Neural progenitor cell (in vitro differentiated cells): ENCODE results near the gene PLXNA4.

ENCODE experiments used
- CTCF ChIP-seq: fragments of 200-600 bp; sonication (generic); IDR thresholded peaks from 2 replicates; pipeline ENCODE4 v1.5.1; 2017; ENCODE audit warnings: antibody characterized with exemption, mild to moderate bottlenecking
- EZH2 ChIP-seq: fragments of 200-600 bp; sonication (generic); IDR thresholded peaks from 2 replicates; pipeline ENCODE4 v1.6.1; 2017; ENCODE audit warnings: antibody characterized with exemption, mild to moderate bottlenecking, moderate library complexity

GRCh38 chr7:132596588-132596987 lies 20.3 kb upstream of the PLXNA4 start:
- no peak for TF ChIP-seq EZH2
- TF ChIP-seq CTCF = no peak
